NCI-H226 (cell line): ENCODE results near the gene PTPRD.

Source experiments
- DNase-seq: peaks from one replicate; pipeline ENCODE4 v3.0.0-alpha.2; 2015

Gene PTPRD

DNA sequence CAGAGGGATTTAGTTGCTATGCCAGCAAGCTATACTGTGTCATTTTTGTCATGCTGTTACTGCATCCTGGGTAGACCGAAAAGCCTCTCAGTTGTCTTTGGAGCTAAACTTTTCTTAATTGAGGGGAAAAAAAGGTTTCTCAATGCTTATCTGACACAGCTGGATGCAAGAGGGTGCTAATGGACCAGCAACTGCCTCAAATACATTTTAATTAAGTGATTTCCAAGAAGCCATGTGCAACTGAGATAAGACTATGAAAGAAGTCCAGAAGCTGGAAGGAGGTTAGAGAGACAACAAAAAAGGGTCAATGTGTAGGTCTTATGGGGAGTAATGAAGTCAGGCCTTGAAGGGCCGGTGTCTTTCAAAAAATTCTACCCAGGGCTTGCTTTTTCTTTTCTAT is 2347.5 kb downstream of the PTPRD start:
- no peak for DNase-seq
